ENCODE data around the gene CDKN2AIPNL. TPM values are rescaled to one million over a fixed set of nuclear protein-coding genes. Genes with fewer than 3 reads are reported as not detected.

Gene CDKN2AIPNL
- total RNA-seq, 1 donor = 17.4 TPM

GRCh38 chr5:134449167-134449566 lies 37.5 kb upstream of the CDKN2AIPNL start:
- no peak overlapping the region for H3K4me3 ChIP-seq (ENCODE audit: insufficient read depth, low read length)
- no peak for DNase-seq (ENCODE audit: insufficient read length, low spot score, missing footprints)
- H2AFZ ChIP-seq (ENCODE audit: low read length) = no peak overlapping the region
- no peaks in the 10 kb centered on the region for H4K20me1 ChIP-seq (ENCODE audit: insufficient read depth, low read length)
- TF ChIP-seq CTCF (IDR thresholded peaks at IDR 0.05; ENCODE audit: extremely low read depth, low read depth, low read length) = no peak
- H3K79me2 ChIP-seq (ENCODE audit: insufficient read depth, low read length) = no peaks in the 10 kb centered on the region
- no peaks in the 10 kb centered on the region for H3K27me3 ChIP-seq (ENCODE audit: insufficient read depth, low read length)
- H3K4me1 ChIP-seq (ENCODE audit: insufficient read depth, low read length) = peaks cover 10% of the 10 kb centered on the region
- no peaks in the 10 kb centered on the region for H3K9me3 ChIP-seq (ENCODE audit: low read depth, low read length)
- H3K36me3 ChIP-seq (ENCODE audit: insufficient read depth, low read length) = no peaks in the 10 kb centered on the region
- H3K4me2 ChIP-seq (ENCODE audit: insufficient read depth, low read length) = no peak overlapping the region
- no peak overlapping the region for H3K27ac ChIP-seq (ENCODE audit: low read depth, low read length)

GRCh38 chr5:134447815-134448520 lies 36.3 kb upstream of the CDKN2AIPNL start:
- no peak for DNase-seq (ENCODE audit: insufficient read length, low spot score, missing footprints)
- no peaks in the 10 kb centered on the region for H3K79me2 ChIP-seq (ENCODE audit: insufficient read depth, low read length)
- H3K4me1 ChIP-seq (ENCODE audit: insufficient read depth, low read length) = peaks cover 10% of the 10 kb centered on the region
- H3K4me3 ChIP-seq (ENCODE audit: insufficient read depth, low read length) = no peak overlapping the region
- no peaks in the 10 kb centered on the region for H4K20me1 ChIP-seq (ENCODE audit: insufficient read depth, low read length)
- no peak for TF ChIP-seq CTCF (IDR thresholded peaks at IDR 0.05; ENCODE audit: extremely low read depth, low read depth, low read length)
- no peaks in the 10 kb centered on the region for H3K9me3 ChIP-seq (ENCODE audit: low read depth, low read length)
- H3K27ac ChIP-seq (ENCODE audit: low read depth, low read length) = no peak overlapping the region
- H3K4me2 ChIP-seq (ENCODE audit: insufficient read depth, low read length) = no peak overlapping the region
- no peaks in the 10 kb centered on the region for H3K27me3 ChIP-seq (ENCODE audit: insufficient read depth, low read length)
- H3K36me3 ChIP-seq (ENCODE audit: insufficient read depth, low read length) = no peaks in the 10 kb centered on the region
- H2AFZ ChIP-seq (ENCODE audit: low read length) = no peak overlapping the region

- H3K4me2 ChIP-seq (ENCODE audit: insufficient read depth, low read length) = no peak overlapping the region
- no peak overlapping the region for H3K27ac ChIP-seq (ENCODE audit: low read depth, low read length)
- DNase-seq (ENCODE audit: insufficient read length, low spot score, missing footprints) = no peak
- TF ChIP-seq CTCF (IDR thresholded peaks at IDR 0.05; ENCODE audit: extremely low read depth, low read depth, low read length) = no peak
- no peak overlapping the region for H3K4me3 ChIP-seq (ENCODE audit: insufficient read depth, low read length)
- H3K4me1 ChIP-seq (ENCODE audit: insufficient read depth, low read length) = peaks cover 6% of the 10 kb centered on the region
- H3K9me3 ChIP-seq (ENCODE audit: low read depth, low read length) = no peaks in the 10 kb centered on the region
- H3K27me3 ChIP-seq (ENCODE audit: insufficient read depth, low read length) = no peaks in the 10 kb centered on the region
- no peak overlapping the region for H2AFZ ChIP-seq (ENCODE audit: low read length)
- H3K79me2 ChIP-seq (ENCODE audit: insufficient read depth, low read length) = no peaks in the 10 kb centered on the region
- no peaks in the 10 kb centered on the region for H4K20me1 ChIP-seq (ENCODE audit: insufficient read depth, low read length)
- no peaks in the 10 kb centered on the region for H3K36me3 ChIP-seq (ENCODE audit: insufficient read depth, low read length)
These were observed 35.3 kb upstream of the CDKN2AIPNL start for GRCh38 chr5:134446938-134447337.

GRCh38 chr5:134445856-134446818 lies 34.5 kb upstream of the CDKN2AIPNL start:
- H3K36me3 ChIP-seq (ENCODE audit: insufficient read depth, low read length) = no peaks in the 10 kb centered on the region
- H3K4me2 ChIP-seq (ENCODE audit: insufficient read depth, low read length) = no peak overlapping the region
- H3K4me3 ChIP-seq (ENCODE audit: insufficient read depth, low read length) = no peak overlapping the region
- H3K27me3 ChIP-seq (ENCODE audit: insufficient read depth, low read length) = no peaks in the 10 kb centered on the region
- no peaks in the 10 kb centered on the region for H3K9me3 ChIP-seq (ENCODE audit: low read depth, low read length)
- no peaks in the 10 kb centered on the region for H4K20me1 ChIP-seq (ENCODE audit: insufficient read depth, low read length)
- H2AFZ ChIP-seq (ENCODE audit: low read length) = no peak overlapping the region
- H3K79me2 ChIP-seq (ENCODE audit: insufficient read depth, low read length) = no peaks in the 10 kb centered on the region
- no peak for DNase-seq (ENCODE audit: insufficient read length, low spot score, missing footprints)
- no peak overlapping the region for H3K27ac ChIP-seq (ENCODE audit: low read depth, low read length)
- no peak for TF ChIP-seq CTCF (IDR thresholded peaks at IDR 0.05; ENCODE audit: extremely low read depth, low read depth, low read length)
- H3K4me1 ChIP-seq (ENCODE audit: insufficient read depth, low read length) = no peaks in the 10 kb centered on the region

Data from osteoblast (primary cell).